Activated T-cell treated with anti-CD3 and anti-CD28 coated beads, Interleukin-2, amount 50 U/mL, for 72 hours (primary cell): ENCODE data around the gene UNC5C. TPM values are rescaled to one million over a fixed set of nuclear protein-coding genes. Genes with fewer than 3 reads are reported as not detected.

Experiments used
- ATAC-seq, 2 donors: fragments of 150-1000 bp; cut with Tn5 transposase; replicated peaks in 1 of 2; 2 replicates each; pipeline ENCODE4 v1.10.0; 2021; ENCODE audit warnings: moderate library complexity in 2 of 2, mild to moderate bottlenecking in 1 of 2
- DNase-seq, 2 donors: peaks; one replicate each; pipeline ENCODE4 v3.0.0; 2021 to 2022; ENCODE audit warnings: mixed read lengths in 1 of 2
- H3K27ac Mint-ChIP-seq: one replicate; pipeline ENCODE4 v1.8.0; 2022; ENCODE audit warnings: mild to moderate bottlenecking, moderate library complexity, mixed read lengths
- H3K27me3 Mint-ChIP-seq: one replicate; pipeline ENCODE4 v1.8.0; 2022; ENCODE audit warnings: low read depth, mixed read lengths
- H3K36me3 Mint-ChIP-seq, 2 donors: one replicate each; pipeline ENCODE4 v1.8.0; 2022; ENCODE audit warnings: mixed read lengths in 2 of 2, mild to moderate bottlenecking in 1 of 2; ENCODE audit not compliant: insufficient read depth in 2 of 2
- H3K4me1 Mint-ChIP-seq: one replicate; pipeline ENCODE4 v1.8.0; 2022; ENCODE audit warnings: low read depth, mixed read lengths
- H3K4me3 Mint-ChIP-seq, 2 donors: one replicate each; pipeline ENCODE4 v1.8.0; 2022; ENCODE audit warnings: mild to moderate bottlenecking in 2 of 2, mixed read lengths in 2 of 2, moderate library complexity in 2 of 2
- H3K9me3 Mint-ChIP-seq, 2 donors: one replicate each; pipeline ENCODE4 v1.8.0; 2022; ENCODE audit warnings: mixed read lengths in 2 of 2
- total RNA-seq, 2 donors: library from RNA; stranded (reverse); gene quantifications; one replicate each; pipeline ENCODE4 v1.2.3, GENCODE V29; 2022

The UNC5C gene
- total RNA-seq, 2 donors from 2014 or later = 0.14 to 0.21 TPM

DNA sequence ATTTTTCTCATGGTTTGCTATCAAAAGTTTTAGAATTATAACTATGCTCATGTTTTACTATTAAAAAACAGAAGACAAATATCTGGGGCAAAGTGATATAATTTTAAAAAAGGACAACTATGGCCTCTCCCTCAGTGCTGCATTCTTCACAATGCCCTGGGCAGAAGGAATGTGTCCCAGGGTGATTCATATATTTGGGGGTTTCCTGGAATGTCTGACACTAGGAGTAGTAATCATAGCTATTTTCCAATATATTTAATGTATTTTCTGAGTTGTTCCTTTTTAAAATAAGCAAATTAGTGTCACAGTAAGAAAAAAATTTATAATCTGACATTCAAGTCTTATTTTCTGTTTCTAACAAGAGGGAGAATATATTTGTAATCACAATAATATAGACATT is 281.7 kb downstream of the UNC5C start:
- H3K27me3 Mint-ChIP-seq = peaks cover 10% of the 10 kb centered on the region
- DNase-seq (no peak), ATAC-seq (no peak)
- no peak overlapping the region for H3K4me3 Mint-ChIP-seq
- no peaks in the 10 kb centered on the region for H3K4me1 Mint-ChIP-seq
- H3K36me3 Mint-ChIP-seq = peaks cover 0 to 2% of the 10 kb centered on the region in 2 donors
- no peak overlapping the region for H3K27ac Mint-ChIP-seq
- peaks cover 0 to 3% of the 10 kb centered on the region in 2 donors for H3K9me3 Mint-ChIP-seq

DNA sequence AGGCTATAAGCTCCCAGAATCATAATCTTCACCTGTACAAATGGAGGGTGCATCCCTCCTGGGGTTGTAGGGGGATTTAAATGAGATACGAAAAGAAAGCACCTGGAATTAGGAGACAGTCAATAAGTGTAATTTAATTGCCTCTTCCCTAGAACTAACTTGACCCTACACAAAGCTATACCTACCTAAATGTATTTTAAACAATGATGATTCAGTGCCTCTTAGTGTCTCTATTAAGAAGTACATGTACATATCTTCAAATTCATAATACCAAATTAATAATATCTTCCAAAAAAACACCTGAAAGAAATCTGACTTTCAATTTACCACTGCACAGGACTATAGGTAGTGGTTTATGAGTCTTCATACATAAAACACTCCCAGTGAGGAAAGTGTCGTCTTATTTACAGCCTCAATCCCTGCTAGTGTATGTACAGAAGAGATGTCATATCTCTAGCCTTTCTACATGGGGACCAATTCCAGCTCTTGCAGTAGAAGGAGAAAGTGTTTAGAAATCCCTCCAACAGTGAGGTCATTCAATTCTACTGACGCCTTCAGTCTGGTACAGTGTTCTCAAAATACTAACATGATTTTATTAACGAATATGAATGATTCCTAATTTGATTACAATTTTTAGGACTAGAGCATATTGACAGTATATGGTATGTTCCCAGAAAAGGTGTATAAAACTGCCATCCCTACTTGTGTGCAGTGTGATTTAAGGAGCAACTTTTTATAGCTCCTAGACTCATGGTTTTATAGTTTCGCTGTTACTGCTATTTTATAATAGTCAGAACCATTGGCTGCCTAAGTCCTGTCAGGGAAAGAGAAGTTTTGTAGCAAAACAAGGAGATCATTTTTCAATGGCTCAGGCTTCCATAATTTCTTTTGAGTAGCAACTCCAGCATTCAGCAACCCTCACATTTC is 282.7 kb downstream of the UNC5C start:
- Mint-ChIP-seq H3K36me3 (no peaks in the 10 kb centered on the region), H3K27me3 (peaks cover 10% of the 10 kb centered on the region), H3K4me3 (no peak overlapping the region), H3K27ac (no peak overlapping the region), H3K9me3 (no peaks in the 10 kb centered on the region), H3K4me1 (no peaks in the 10 kb centered on the region)
- DNase-seq (no peak), ATAC-seq (no peak)

DNA sequence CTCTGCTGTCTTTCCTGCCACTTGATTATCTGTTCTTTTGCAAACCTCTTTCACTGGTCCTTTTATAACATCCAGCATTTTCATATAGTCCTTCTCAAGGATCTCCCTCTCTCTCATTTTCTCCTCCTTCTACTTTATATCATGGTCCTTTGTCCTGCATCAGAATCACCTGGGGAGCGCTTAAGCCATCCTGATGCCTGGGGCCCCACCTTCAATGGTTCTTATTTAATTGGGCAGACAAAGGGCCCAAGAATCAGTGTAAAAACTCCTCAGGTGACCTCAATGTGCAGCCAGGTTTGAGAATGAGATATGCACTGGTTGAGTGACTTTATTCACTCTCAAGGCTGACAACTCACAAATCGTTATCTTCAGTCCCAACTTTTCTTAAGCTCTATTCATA is 283.9 kb downstream of the UNC5C start:
- ATAC-seq = no peak
- H3K27ac Mint-ChIP-seq = no peak overlapping the region
- DNase-seq = no peak
- no peaks in the 10 kb centered on the region for H3K4me1 Mint-ChIP-seq
- H3K27me3 Mint-ChIP-seq = peaks cover 10% of the 10 kb centered on the region
- peaks cover 0 to 2% of the 10 kb centered on the region in 2 donors for H3K9me3 Mint-ChIP-seq
- H3K4me3 Mint-ChIP-seq = no peak overlapping the region
- H3K36me3 Mint-ChIP-seq = no peaks in the 10 kb centered on the region

DNA sequence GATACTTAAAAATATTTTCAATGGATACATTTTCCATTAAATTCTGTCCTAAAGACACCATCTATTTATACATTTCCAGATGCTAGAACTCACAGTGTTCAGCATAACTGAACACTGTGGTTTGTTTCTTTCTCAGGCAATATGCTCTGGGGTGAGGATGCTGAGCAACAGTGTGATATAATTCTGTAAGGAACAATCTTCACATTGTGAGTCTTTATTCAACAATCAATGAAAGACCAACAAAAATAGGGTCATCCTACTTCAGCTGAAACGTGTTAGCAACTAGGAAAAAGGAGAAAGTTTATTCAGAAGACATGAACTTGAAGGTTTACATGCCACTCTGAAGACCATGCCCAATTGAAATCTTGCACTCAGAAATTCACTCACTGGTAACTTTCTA is 284.8 kb downstream of the UNC5C start:
- Mint-ChIP-seq H3K36me3 (no peaks in the 10 kb centered on the region), H3K27ac (no peak overlapping the region), H3K9me3 (peaks cover 0 to 2% of the 10 kb centered on the region in 2 donors), H3K27me3 (peaks cover 10% of the 10 kb centered on the region), H3K4me1 (no peaks in the 10 kb centered on the region), H3K4me3 (no peak overlapping the region)
- ATAC-seq (no peak), DNase-seq (no peak)

DNA sequence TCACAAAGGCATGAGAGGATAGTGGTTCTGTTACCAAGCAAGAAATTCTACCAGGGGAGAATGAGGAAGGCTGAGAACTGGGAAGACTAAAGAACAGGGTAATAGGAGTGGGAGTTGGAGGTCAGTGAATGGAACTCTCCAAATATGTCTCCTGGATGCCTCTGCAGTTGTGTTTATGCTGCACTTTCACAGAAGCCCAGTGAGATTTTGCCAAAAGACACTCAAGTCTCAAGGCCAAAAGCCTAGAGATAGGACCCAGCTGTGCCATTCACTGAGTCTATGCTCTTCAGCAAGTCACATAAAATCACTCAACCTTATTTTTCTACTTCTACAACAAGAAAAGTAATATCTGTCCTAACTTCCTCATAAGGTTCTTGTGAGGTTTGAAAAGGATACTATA is 285.4 kb downstream of the UNC5C start:
- H3K27ac Mint-ChIP-seq = no peak overlapping the region
- peaks cover 0 to 2% of the 10 kb centered on the region in 2 donors for H3K9me3 Mint-ChIP-seq
- no peaks in the 10 kb centered on the region for H3K4me1 Mint-ChIP-seq
- no peak overlapping the region for H3K4me3 Mint-ChIP-seq
- H3K27me3 Mint-ChIP-seq = peaks cover 10% of the 10 kb centered on the region
- DNase-seq (no peak), ATAC-seq (no peak)
- H3K36me3 Mint-ChIP-seq = no peaks in the 10 kb centered on the region

DNA sequence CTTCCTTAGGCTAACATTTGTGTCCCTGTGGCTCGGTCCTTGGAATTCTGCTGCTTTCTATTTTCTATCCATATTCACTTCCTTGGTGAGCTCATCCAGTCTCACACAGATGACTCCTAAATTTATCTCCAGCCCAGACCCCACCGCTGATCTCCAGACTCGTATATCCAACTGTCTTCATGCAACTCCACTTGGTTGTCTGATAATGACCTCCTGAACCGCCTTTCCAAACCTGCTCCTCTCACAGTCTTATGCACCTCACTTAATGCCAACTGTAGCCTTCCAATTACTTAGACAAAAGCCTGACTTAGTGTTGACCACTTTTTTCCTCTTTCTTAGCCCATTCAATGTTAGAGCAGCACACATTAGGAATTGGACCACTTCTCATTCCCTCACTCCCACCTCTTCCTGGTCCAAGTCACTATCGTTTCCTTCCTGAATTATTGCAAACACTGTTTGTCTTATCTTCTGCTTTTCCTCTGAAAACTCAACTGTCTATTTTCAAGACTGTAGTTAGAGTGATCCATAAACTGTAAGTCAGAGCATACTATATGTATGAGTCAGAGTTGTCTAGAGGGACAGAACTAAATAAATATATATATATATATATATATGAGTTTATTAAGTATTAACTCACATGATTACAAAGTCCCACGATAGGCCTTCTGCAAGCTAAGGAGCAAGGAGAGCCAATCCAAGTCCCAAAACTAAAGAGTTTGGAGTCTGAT is 292.5 kb downstream of the UNC5C start:
- DNase-seq = no peak
- H3K27me3 Mint-ChIP-seq = no peaks in the 10 kb centered on the region
- H3K9me3 Mint-ChIP-seq = peaks cover 0 to 2% of the 10 kb centered on the region in 2 donors
- H3K27ac Mint-ChIP-seq = no peak overlapping the region
- no peak overlapping the region for H3K4me3 Mint-ChIP-seq
- no peaks in the 10 kb centered on the region for H3K4me1 Mint-ChIP-seq
- ATAC-seq = no peak
- no peaks in the 10 kb centered on the region for H3K36me3 Mint-ChIP-seq

DNA sequence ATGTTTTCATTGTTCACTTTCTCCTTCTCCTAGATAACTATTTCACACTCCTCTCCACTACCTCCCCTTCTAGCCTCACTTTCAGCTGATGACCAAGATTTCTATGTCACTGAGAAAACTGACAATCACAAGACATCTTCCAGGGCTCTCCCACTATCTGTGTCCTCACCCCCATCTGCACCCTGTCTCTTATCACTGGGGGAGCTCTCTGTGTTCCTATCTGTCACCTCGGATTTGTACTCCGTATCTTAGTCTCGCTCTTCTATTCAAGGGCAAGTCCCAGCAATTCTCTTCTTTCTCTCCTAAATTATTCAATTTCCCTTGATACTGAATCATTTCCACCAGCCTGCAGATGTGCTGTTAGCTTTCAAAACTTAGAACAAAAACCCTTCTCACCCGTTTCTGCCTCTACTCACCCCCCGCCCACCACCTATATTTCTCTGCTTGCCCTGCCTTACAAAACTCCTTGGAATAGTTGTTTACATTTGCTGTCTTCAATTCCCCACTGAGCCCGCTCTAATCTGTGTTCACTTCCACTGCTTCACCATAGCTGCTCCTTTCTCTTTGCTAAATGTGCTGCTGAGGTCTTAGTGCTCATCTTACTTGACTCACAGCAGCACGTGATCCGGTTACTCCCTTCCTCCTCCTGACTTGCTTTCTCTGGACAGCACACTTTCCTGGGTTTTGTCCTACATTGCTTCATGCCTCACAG is 293.2 kb downstream of the UNC5C start:
- DNase-seq (no peak), ATAC-seq (no peak)
- H3K36me3 Mint-ChIP-seq = no peaks in the 10 kb centered on the region
- no peaks in the 10 kb centered on the region for H3K27me3 Mint-ChIP-seq
- H3K9me3 Mint-ChIP-seq = peaks cover 0 to 1% of the 10 kb centered on the region in 2 donors
- H3K4me3 Mint-ChIP-seq = no peak overlapping the region
- H3K4me1 Mint-ChIP-seq = peaks cover 4% of the 10 kb centered on the region
- H3K27ac Mint-ChIP-seq = no peak overlapping the region

DNA sequence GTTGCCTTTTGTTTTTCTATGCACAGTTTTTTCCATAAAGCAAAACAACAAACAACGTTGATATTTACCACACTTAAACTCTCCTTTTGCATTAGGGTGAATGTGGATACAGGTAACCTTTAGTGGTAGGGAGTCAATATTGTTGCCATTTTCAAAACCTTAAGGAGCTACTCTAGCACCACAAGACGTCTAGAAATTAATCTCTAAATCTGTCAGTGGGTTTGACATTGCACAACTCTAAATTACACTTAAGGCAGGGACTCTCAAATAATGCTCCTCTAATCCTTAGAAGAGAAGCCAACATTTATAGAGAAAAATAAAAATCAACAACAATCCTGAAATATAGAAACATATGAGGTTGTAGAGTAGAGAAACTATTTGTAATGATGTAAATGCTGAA is 297.2 kb downstream of the UNC5C start:
- H3K4me3 Mint-ChIP-seq = no peak overlapping the region
- no peak for ATAC-seq
- peaks cover 2 to 3% of the 10 kb centered on the region in 2 donors for H3K36me3 Mint-ChIP-seq
- peaks cover 37% of the 10 kb centered on the region for H3K4me1 Mint-ChIP-seq
- H3K27me3 Mint-ChIP-seq = no peaks in the 10 kb centered on the region
- H3K27ac Mint-ChIP-seq = no peak overlapping the region
- peaks cover 0 to 2% of the 10 kb centered on the region in 2 donors for H3K9me3 Mint-ChIP-seq
- DNase-seq = no peak

DNA sequence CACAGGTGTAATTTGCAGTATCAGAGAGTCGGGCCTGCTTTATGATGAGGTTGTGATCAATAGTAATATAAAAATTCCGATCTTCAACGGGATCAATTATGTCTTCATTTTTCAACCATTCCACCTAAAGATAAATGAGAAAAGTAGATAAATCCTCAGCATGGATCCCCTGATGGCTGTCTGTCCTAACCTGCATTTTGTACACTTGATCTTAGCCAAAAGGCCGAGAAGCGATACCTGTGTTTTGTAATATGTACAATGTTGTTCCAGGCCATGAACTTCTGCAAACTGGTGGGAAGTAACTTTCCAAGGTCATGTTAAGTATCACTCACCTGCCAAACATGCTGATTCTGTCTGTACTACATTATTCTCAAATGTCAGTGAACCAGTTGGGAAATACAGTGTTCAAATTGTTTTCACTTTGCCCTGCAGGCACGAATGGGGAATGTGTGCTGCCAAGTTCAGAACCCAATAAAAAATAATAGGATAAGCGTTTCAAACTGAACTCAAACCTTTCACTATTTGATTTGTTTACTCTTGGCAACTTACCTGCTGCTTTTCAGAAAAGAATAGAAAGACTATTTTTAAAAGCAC is 298.1 kb downstream of the UNC5C start:
- ATAC-seq (no peak), DNase-seq (no peak)
- Mint-ChIP-seq H3K9me3 (peaks cover 0 to 2% of the 10 kb centered on the region in 2 donors), H3K4me1 (peaks cover 37% of the 10 kb centered on the region), H3K27ac (no peak overlapping the region), H3K36me3 (peaks cover 2 to 3% of the 10 kb centered on the region in 2 donors), H3K4me3 (no peak overlapping the region), H3K27me3 (no peaks in the 10 kb centered on the region)

DNA sequence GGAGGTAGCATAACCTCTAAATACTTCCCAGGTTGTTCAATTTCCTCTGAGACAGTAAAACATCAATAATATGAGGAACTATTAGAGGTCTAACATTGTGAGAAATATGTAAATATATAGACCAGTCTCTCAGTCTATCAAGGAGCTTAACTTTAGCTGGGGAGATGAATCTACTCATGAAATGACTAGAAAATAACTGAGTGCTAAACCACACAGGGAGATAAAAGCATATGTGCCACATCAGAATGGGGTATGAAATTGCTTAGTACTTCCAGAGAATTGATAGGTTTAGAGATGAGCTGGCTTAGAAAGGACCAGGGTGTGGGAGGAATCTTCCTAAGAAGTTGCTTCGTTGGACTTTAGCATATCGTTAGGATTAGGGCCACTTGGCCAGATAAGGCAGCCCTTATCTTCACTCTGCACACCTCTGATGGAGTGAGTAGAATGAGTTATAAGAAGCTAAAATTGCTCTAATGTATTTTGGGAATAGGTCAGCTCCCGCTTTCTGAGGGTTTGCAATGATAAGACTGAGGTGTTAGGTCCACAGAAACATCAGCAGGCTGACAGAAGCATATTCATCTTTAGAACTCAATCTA is 299.2 kb downstream of the UNC5C start:
- DNase-seq (peak in 1 of 2 donors; percentile 24), ATAC-seq (peak; percentile 79 to 82)
- H3K4me3 Mint-ChIP-seq = peak overlapping the region; percentile 62 to 69
- H3K9me3 Mint-ChIP-seq = peaks cover 0 to 2% of the 10 kb centered on the region in 2 donors
- peak overlapping the region; percentile 91 for H3K27ac Mint-ChIP-seq
- peaks cover 37% of the 10 kb centered on the region for H3K4me1 Mint-ChIP-seq
- no peaks in the 10 kb centered on the region for H3K27me3 Mint-ChIP-seq
- peaks cover 2 to 3% of the 10 kb centered on the region in 2 donors for H3K36me3 Mint-ChIP-seq

DNA sequence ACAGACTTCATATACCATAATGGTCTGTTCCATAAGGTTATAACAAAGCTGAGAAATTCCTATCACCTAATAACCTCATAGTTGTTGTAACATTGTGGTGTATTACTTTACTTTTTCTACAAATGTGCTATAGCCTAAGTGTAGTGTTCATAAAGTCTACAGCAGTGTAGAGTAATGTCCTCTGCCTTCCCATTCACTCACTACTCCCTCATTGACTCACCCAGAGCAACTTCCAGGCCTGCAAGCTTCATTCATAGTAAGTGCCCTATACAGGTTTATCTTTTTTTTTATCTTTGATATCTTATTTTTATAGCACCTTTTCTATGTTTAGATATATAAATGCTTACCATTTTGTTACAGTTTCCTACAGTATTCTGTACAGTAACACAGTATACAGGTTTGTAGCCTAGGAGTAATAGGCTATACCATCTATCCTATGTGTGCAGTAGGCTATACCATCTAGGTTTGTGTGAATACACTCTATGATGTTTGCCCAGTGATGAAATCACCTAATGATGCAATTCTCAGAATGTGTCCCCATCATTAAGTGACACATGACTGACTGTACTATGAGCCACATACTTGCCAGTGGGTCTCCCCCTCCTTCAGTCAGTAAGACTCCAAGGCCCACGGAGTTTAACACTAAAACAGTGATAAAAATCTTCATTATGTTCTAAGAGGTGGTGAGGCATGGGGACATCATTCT is 299.9 kb downstream of the UNC5C start:
- Mint-ChIP-seq H3K4me3 (peak overlapping the region; percentile 62 to 69), H3K9me3 (peaks cover 0 to 2% of the 10 kb centered on the region in 2 donors), H3K27me3 (no peaks in the 10 kb centered on the region), H3K27ac (peak overlapping the region; percentile 91), H3K36me3 (peaks cover 2 to 3% of the 10 kb centered on the region in 2 donors), H3K4me1 (peaks cover 37% of the 10 kb centered on the region)
- peak; percentile 33 to 56 for DNase-seq
- peak; percentile 90 for ATAC-seq

DNA sequence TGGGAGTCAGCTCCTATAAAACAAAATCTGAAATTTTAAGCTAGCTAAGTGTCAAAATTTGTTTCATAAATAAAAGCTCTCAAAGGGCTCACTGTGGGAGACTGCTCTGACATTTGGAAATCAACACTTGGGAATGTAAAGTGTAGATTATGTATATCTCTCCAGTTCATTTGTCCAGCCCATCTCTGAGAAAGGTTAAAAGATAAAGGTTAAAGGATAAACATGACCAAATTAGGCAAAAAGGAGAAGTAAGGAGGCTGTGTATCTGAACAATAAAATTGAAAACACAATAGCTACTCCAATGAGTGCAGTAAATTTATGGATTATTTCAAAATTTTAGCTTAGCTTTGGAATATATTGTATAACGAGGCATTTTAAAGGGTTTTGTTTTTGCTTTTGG is 304.9 kb downstream of the UNC5C start:
- no peak for ATAC-seq
- Mint-ChIP-seq H3K27me3 (peaks cover 9% of the 10 kb centered on the region), H3K4me1 (peaks cover 17% of the 10 kb centered on the region), H3K9me3 (peaks cover under 1 to 2% of the 10 kb centered on the region in 2 donors), H3K4me3 (no peak overlapping the region), H3K36me3 (peaks cover 3 to 4% of the 10 kb centered on the region in 2 donors), H3K27ac (no peak overlapping the region)
- DNase-seq = no peak
